Upper lobe of left lung (tissue), 6 donors: ENCODE measurements around the gene DYRK3. TPM values are rescaled to one million over a fixed set of nuclear protein-coding genes. Genes with fewer than 3 reads are reported as not detected.
A peak's percentile ranks its signal among the peaks of the same experiment; 100 is the strongest.
"Not testable (repeated sequence)": the region's sequence is repeated elsewhere in the genome, so short reads cannot be mapped to it uniquely, and the experiment has no call there.

Source experiments
- ATAC-seq, 2 donors: fragments of 200-7000 bp; cut with Tn5 transposase; one replicate each; pipeline ENCODE4 v1.9.1; 2022; ENCODE audit warnings: mild to moderate bottlenecking in 2 of 2, moderate library complexity in 2 of 2; ENCODE audit not compliant: low FRiP score in 2 of 2
- DNase-seq, 2 donors: peaks; one replicate each; pipeline ENCODE4 v3.0.0-alpha.2; 2019 to 2020
- H3K27ac ChIP-seq, 4 donors: fragments of 200-600 bp; sonication (generic); one replicate each; pipeline ENCODE4 v1.5.1; 2016 to 2019
- H3K27me3 ChIP-seq, 4 donors: fragments of 200-600 bp; sonication (generic); one replicate each; pipeline ENCODE4 v1.5.1; 2017 to 2019
- H3K36me3 ChIP-seq, 4 donors: fragments of 200-600 bp; sonication (generic); one replicate each; pipeline ENCODE4 v1.5.1; 2016 to 2019
- H3K4me1 ChIP-seq, 4 donors: fragments of 200-600 bp; sonication (generic); one replicate each; pipeline ENCODE4 v1.5.1; 2018 to 2019
- H3K4me3 ChIP-seq, 4 donors: fragments of 200-600 bp; sonication (generic); one replicate each; pipeline ENCODE4 v1.5.1; 2017 to 2019; ENCODE audit warnings: mild to moderate bottlenecking in 2 of 4, moderate library complexity in 1 of 4
- H3K9me3 ChIP-seq, 4 donors: fragments of 200-600 bp; sonication (generic); one replicate each; pipeline ENCODE4 v1.5.1; 2018 to 2019
- EP300 ChIP-seq, 4 donors: sonication (generic); formaldehyde crosslinking; IDR thresholded peaks; one replicate each; pipeline ENCODE4 v1.5.1; 2017; ENCODE audit warnings: antibody characterized with exemption in 4 of 4, control low read depth in 2 of 4
- POLR2A ChIP-seq, 4 donors: fragments of 450-650 bp; IDR thresholded peaks; one replicate each; pipeline ENCODE4 v1.5.1; 2016 to 2017; ENCODE audit warnings: antibody characterized with exemption in 4 of 4, mild to moderate bottlenecking in 2 of 4
- POLR2AphosphoS5 ChIP-seq, 2 donors: sonication (generic); formaldehyde crosslinking; IDR thresholded peaks; one replicate each; pipeline ENCODE4 v1.5.1; 2017; ENCODE audit warnings: antibody characterized with exemption in 2 of 2
- WGBS, 2 donors: methylation state at CpG; one replicate each; pipeline ENCODE4 v1.1.5; 2017 to 2018; 5-methylcytosine and 5-hydroxymethylcytosine counted together
- total RNA-seq, 6 donors: library from RNA; depleted of rRNA in 4 of 6; stranded (reverse); fragments of >200 nt in 4 of 6; gene quantifications; one replicate each; pipeline versions ENCODE4 v1.1.0 to v1.2.1, GENCODE V29; 2016 to 2021
- TF ChIP-seq, protein P1 (sequence below), 6 experiments: fragments of 450-650 bp in 4 of 6; fragments of 200-600 bp in 2 of 6; sonication (generic) in 2 of 6; IDR thresholded peaks; one replicate each; pipeline ENCODE4 v1.5.1; 2016 to 2019; ENCODE audit warnings: antibody characterized with exemption in 6 of 6
- donor health status: DM: no; HTN: no; CAD: no; lungs with moderate emphysema.
- donor health status: DM: no; HTN: yes; CAD: no; lungs with severe emphysema.

The DYRK3 gene
- total RNA-seq, 6 donors from 2014 or later, result 4.1 to 20.7 (median 7.0) TPM

- peak in 1 of 2 donors; percentile 95 for DNase-seq
- WGBS, 2 donors, result 6% methylated on average over 19 to 26 of the region's 26 CpGs
- Histone ChIP-seq H3K27me3 (no peaks in the 10 kb centered on the region), H3K9me3 (no peaks in the 10 kb centered on the region), H3K27ac (peak overlapping the region; percentile 75 to 88 (median 80)), H3K4me3 (peak overlapping the region in 3 of 4 donors; percentile 79 to 91 (median 80)), H3K4me1 (peaks cover 9 to 39% (median 20%) of the 10 kb centered on the region in 4 donors), H3K36me3 (no peaks in the 10 kb centered on the region)
- peak; percentile 85 to 89 for ATAC-seq
- TF ChIP-seq, protein P1, sequence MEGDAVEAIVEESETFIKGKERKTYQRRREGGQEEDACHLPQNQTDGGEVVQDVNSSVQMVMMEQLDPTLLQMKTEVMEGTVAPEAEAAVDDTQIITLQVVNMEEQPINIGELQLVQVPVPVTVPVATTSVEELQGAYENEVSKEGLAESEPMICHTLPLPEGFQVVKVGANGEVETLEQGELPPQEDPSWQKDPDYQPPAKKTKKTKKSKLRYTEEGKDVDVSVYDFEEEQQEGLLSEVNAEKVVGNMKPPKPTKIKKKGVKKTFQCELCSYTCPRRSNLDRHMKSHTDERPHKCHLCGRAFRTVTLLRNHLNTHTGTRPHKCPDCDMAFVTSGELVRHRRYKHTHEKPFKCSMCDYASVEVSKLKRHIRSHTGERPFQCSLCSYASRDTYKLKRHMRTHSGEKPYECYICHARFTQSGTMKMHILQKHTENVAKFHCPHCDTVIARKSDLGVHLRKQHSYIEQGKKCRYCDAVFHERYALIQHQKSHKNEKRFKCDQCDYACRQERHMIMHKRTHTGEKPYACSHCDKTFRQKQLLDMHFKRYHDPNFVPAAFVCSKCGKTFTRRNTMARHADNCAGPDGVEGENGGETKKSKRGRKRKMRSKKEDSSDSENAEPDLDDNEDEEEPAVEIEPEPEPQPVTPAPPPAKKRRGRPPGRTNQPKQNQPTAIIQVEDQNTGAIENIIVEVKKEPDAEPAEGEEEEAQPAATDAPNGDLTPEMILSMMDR (IDR thresholded peaks at IDR 0.05), result peak; percentile 66 to 80 (median 74)
- no peak for TF ChIP-seq EP300 (IDR thresholded peaks at IDR 0.05)
- TF ChIP-seq POLR2A (IDR thresholded peaks at IDR 0.05), result no peak
These were observed 814 bp upstream of the DYRK3 start for GRCh38 chr1:206634365-206635079.

GRCh38 chr1:206635978-206636345, 626 bp downstream of the DYRK3 start:
- no peak for DNase-seq
- Histone ChIP-seq H3K36me3 (no peaks in the 10 kb centered on the region), H3K9me3 (no peaks in the 10 kb centered on the region), H3K27me3 (no peaks in the 10 kb centered on the region), H3K27ac (peak overlapping the region; percentile 75 to 88 (median 80)), H3K4me1 (peaks cover 9 to 37% (median 20%) of the 10 kb centered on the region in 4 donors), H3K4me3 (peak overlapping the region; percentile 79 to 91 (median 80))
- TF ChIP-seq, protein P1 (IDR thresholded peaks at IDR 0.05), result no peak
- TF ChIP-seq POLR2A (IDR thresholded peaks at IDR 0.05), result no peak
- TF ChIP-seq POLR2AphosphoS5 (IDR thresholded peaks at IDR 0.05), result no peak
- no peak for TF ChIP-seq EP300 (IDR thresholded peaks at IDR 0.05)
- no peak for ATAC-seq
- 6% methylated on average over 11 to 14 of the region's 14 CpGs for WGBS, 2 donors

GRCh38 chr1:206636671-206637070, 1.3 kb downstream of the DYRK3 start:
- 56 to 61% methylated on average over 4 of the region's 4 CpGs for WGBS, 2 donors
- no peak overlapping the region for H3K27ac ChIP-seq
- H3K4me1 ChIP-seq, result peaks cover 9 to 34% (median 20%) of the 10 kb centered on the region in 4 donors

GRCh38 chr1:206637605-206638004, 2.3 kb downstream of the DYRK3 start:
- ATAC-seq (no peak), DNase-seq (no peak)
- Histone ChIP-seq H3K9me3 (no peaks in the 10 kb centered on the region), H3K4me1 (peaks cover 9 to 34% (median 20%) of the 10 kb centered on the region in 4 donors), H3K27ac (peak overlapping the region in 1 of 4 donors; percentile 30), H3K36me3 (no peaks in the 10 kb centered on the region), H3K4me3 (no peak overlapping the region), H3K27me3 (no peaks in the 10 kb centered on the region)
- TF ChIP-seq, protein P1 (IDR thresholded peaks at IDR 0.05), result no peak
- no peak for TF ChIP-seq POLR2A (IDR thresholded peaks at IDR 0.05)
- no peak for TF ChIP-seq POLR2AphosphoS5 (IDR thresholded peaks at IDR 0.05)
- no peak for TF ChIP-seq EP300 (IDR thresholded peaks at IDR 0.05)

More at GRCh38 chr1:206636671-206637070, 1.3 kb downstream of the DYRK3 start:
- Histone ChIP-seq H3K36me3 (no peaks in the 10 kb centered on the region), H3K4me3 (peak overlapping the region in 1 of 4 donors; percentile 80), H3K27me3 (no peaks in the 10 kb centered on the region), H3K9me3 (no peaks in the 10 kb centered on the region)
- no peak for TF ChIP-seq POLR2A (IDR thresholded peaks at IDR 0.05)
- ATAC-seq (no peak), DNase-seq (no peak)

GRCh38 chr1:206642074-206642473, 6.7 kb downstream of the DYRK3 start:
- 59 to 61% methylated on average over 2 of the region's 2 CpGs for WGBS, 2 donors
- not testable (repeated sequence) for H3K27ac ChIP-seq, ATAC-seq, H3K9me3 ChIP-seq, H3K4me1 ChIP-seq, DNase-seq, H3K27me3 ChIP-seq, H3K4me3 ChIP-seq, H3K36me3 ChIP-seq
